Measurements from ENCODE around the gene ATP8B2.
"Not testable (repeated sequence)": the region's sequence is repeated elsewhere in the genome, so short reads cannot be mapped to it uniquely, and the experiment has no call there.

- TF ChIP-seq CTCF (IDR thresholded peaks at IDR 0.05); ZNF416 (CRISPR knock-in tag; IDR thresholded peaks at IDR 0.05); FOXP1 (CRISPR knock-in tag; IDR thresholded peaks at IDR 0.05; ENCODE audit: borderline replicate concordance); PREB (CRISPR knock-in tag; IDR thresholded peaks at IDR 0.05; ENCODE audit: borderline replicate concordance); ZNF532 (CRISPR knock-in tag; IDR thresholded peaks at IDR 0.05; ENCODE audit: borderline replicate concordance); MAX (CRISPR knock-in tag; IDR thresholded peaks at IDR 0.05); ZNF263 (CRISPR knock-in tag; IDR thresholded peaks at IDR 0.05; ENCODE audit: low read depth); ZNF138 (CRISPR knock-in tag; conservative IDR thresholded peaks at IDR 0.05); PRRX2 (CRISPR knock-in tag; IDR thresholded peaks at IDR 0.05); ESRRA (CRISPR knock-in tag; IDR thresholded peaks at IDR 0.05; ENCODE audit: borderline replicate concordance); FOXK1 (CRISPR knock-in tag; IDR thresholded peaks at IDR 0.05); HMGXB4 (CRISPR knock-in tag; IDR thresholded peaks at IDR 0.05); USF2 (CRISPR knock-in tag; IDR thresholded peaks at IDR 0.05): not testable (repeated sequence)
These were observed 35.6 kb downstream of the ATP8B2 start for GRCh38 chr1:154360881-154361280.

All from WTC11 (cell line).